Liver (tissue), 3 donors: ENCODE measurements around the gene TASOR2.

ENCODE experiments used
- EGR1 ChIP-seq, 2 donors: IDR thresholded peaks; 2 replicates each; pipeline ENCODE4 v1.6.1; 2016 to 2018; ENCODE audit warnings: antibody characterized with exemption in 2 of 2, low read depth in 2 of 2
- FOXA1 ChIP-seq: IDR thresholded peaks from 2 replicates; pipeline ENCODE4 v1.6.1; 2016; ENCODE audit warnings: antibody characterized with exemption
- GABPA ChIP-seq, 2 donors: IDR thresholded peaks in 1 of 2; conservative IDR thresholded peaks in 1 of 2; 2 replicates each; pipeline ENCODE4 v1.6.1; 2016; ENCODE audit warnings: antibody characterized with exemption in 2 of 2, mild to moderate bottlenecking in 1 of 2, moderate library complexity in 1 of 2
- HNF4A ChIP-seq, 2 donors: conservative IDR thresholded peaks; 2 replicates each; pipeline ENCODE4 v1.6.1; 2016; ENCODE audit warnings: antibody characterized with exemption in 2 of 2, mild to moderate bottlenecking in 2 of 2
- JUND ChIP-seq, 2 donors: IDR thresholded peaks; 2 replicates each; pipeline ENCODE4 v1.6.1; 2016; ENCODE audit warnings: antibody characterized with exemption in 2 of 2
- MAX ChIP-seq: IDR thresholded peaks from 2 replicates; pipeline ENCODE4 v1.6.1; 2016; ENCODE audit warnings: antibody characterized with exemption
- NR2F2 ChIP-seq: IDR thresholded peaks from 2 replicates; pipeline ENCODE4 v1.6.1; 2016; ENCODE audit warnings: antibody characterized with exemption
- RAD21 ChIP-seq, 2 donors: IDR thresholded peaks; 2 replicates each; pipeline ENCODE4 v1.6.1; 2016; ENCODE audit warnings: antibody characterized with exemption in 2 of 2, mild to moderate bottlenecking in 2 of 2
- SP1 ChIP-seq: IDR thresholded peaks from 2 replicates; pipeline ENCODE4 v1.6.1; 2018; ENCODE audit warnings: antibody characterized with exemption, mild to moderate bottlenecking
- TAF1 ChIP-seq: conservative IDR thresholded peaks from 2 replicates; pipeline ENCODE4 v1.6.1; 2016; ENCODE audit warnings: antibody characterized with exemption, mild to moderate bottlenecking
- YY1 ChIP-seq: IDR thresholded peaks from 2 replicates; pipeline ENCODE4 v1.6.1; 2016; ENCODE audit warnings: antibody characterized with exemption, mild to moderate bottlenecking
- TF ChIP-seq, protein P1 (sequence below): fragments of 150-350 bp; IDR thresholded peaks from 2 replicates; pipeline ENCODE4 v1.5.1; 2017; ENCODE audit warnings: improper control_type of control experiment, low read depth, low read length; ENCODE audit not compliant: missing input control
- TF ChIP-seq, protein P2 (sequence below): IDR thresholded peaks from 2 replicates; pipeline ENCODE4 v1.6.1; 2016; ENCODE audit warnings: antibody characterized with exemption, mild to moderate bottlenecking
- TF ChIP-seq, protein P3 (sequence below): IDR thresholded peaks from 2 replicates; pipeline ENCODE4 v1.6.1; 2016; ENCODE audit warnings: antibody characterized with exemption
- donor health status: healthy.
- donor health status: healthy.

DNA sequence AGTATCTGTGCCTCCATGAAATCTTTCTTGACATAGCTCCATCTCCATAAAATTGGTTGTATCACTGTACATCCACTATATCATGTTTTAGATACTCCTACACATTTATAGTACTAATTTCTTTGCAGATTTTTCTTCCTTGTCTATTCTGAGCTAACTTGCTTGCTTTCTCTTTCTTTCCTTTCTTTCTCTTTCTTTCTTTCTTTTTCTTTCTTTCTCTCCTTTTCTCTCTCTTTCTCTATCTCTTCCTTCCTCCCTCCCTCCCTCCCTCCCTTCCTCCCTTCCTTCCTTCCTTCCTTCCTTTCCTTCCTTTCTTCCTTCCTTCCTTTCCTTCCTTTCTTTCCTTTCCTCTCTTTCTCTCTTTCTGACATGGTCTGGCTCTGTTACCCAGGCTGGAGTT lies 23.7 kb downstream of the TASOR2 start:
- TF ChIP-seq, protein P1, sequence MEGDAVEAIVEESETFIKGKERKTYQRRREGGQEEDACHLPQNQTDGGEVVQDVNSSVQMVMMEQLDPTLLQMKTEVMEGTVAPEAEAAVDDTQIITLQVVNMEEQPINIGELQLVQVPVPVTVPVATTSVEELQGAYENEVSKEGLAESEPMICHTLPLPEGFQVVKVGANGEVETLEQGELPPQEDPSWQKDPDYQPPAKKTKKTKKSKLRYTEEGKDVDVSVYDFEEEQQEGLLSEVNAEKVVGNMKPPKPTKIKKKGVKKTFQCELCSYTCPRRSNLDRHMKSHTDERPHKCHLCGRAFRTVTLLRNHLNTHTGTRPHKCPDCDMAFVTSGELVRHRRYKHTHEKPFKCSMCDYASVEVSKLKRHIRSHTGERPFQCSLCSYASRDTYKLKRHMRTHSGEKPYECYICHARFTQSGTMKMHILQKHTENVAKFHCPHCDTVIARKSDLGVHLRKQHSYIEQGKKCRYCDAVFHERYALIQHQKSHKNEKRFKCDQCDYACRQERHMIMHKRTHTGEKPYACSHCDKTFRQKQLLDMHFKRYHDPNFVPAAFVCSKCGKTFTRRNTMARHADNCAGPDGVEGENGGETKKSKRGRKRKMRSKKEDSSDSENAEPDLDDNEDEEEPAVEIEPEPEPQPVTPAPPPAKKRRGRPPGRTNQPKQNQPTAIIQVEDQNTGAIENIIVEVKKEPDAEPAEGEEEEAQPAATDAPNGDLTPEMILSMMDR = no peak
- TF ChIP-seq TAF1 = no peak
- TF ChIP-seq SP1 = no peak
- no peak for TF ChIP-seq NR2F2
- TF ChIP-seq GABPA (IDR thresholded peaks at IDR 0.05 in 1 of 2, conservative IDR thresholded peaks at IDR 0.05 in 1 of 2) = no peak
- TF ChIP-seq YY1 = no peak
- no peak for TF ChIP-seq MAX
- TF ChIP-seq RAD21 (IDR thresholded peaks at IDR 0.05) = no peak
- no peak for TF ChIP-seq EGR1 (IDR thresholded peaks at IDR 0.05; ENCODE audit: low read depth in 2 of 2)
- TF ChIP-seq, protein P2, sequence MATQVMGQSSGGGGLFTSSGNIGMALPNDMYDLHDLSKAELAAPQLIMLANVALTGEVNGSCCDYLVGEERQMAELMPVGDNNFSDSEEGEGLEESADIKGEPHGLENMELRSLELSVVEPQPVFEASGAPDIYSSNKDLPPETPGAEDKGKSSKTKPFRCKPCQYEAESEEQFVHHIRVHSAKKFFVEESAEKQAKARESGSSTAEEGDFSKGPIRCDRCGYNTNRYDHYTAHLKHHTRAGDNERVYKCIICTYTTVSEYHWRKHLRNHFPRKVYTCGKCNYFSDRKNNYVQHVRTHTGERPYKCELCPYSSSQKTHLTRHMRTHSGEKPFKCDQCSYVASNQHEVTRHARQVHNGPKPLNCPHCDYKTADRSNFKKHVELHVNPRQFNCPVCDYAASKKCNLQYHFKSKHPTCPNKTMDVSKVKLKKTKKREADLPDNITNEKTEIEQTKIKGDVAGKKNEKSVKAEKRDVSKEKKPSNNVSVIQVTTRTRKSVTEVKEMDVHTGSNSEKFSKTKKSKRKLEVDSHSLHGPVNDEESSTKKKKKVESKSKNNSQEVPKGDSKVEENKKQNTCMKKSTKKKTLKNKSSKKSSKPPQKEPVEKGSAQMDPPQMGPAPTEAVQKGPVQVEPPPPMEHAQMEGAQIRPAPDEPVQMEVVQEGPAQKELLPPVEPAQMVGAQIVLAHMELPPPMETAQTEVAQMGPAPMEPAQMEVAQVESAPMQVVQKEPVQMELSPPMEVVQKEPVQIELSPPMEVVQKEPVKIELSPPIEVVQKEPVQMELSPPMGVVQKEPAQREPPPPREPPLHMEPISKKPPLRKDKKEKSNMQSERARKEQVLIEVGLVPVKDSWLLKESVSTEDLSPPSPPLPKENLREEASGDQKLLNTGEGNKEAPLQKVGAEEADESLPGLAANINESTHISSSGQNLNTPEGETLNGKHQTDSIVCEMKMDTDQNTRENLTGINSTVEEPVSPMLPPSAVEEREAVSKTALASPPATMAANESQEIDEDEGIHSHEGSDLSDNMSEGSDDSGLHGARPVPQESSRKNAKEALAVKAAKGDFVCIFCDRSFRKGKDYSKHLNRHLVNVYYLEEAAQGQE = no peak
- no peak for TF ChIP-seq HNF4A (conservative IDR thresholded peaks at IDR 0.05)
- TF ChIP-seq, protein P3, sequence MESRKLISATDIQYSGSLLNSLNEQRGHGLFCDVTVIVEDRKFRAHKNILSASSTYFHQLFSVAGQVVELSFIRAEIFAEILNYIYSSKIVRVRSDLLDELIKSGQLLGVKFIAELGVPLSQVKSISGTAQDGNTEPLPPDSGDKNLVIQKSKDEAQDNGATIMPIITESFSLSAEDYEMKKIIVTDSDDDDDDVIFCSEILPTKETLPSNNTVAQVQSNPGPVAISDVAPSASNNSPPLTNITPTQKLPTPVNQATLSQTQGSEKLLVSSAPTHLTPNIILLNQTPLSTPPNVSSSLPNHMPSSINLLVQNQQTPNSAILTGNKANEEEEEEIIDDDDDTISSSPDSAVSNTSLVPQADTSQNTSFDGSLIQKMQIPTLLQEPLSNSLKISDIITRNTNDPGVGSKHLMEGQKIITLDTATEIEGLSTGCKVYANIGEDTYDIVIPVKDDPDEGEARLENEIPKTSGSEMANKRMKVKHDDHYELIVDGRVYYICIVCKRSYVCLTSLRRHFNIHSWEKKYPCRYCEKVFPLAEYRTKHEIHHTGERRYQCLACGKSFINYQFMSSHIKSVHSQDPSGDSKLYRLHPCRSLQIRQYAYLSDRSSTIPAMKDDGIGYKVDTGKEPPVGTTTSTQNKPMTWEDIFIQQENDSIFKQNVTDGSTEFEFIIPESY = no peak
- no peak for TF ChIP-seq JUND (IDR thresholded peaks at IDR 0.05)
- TF ChIP-seq FOXA1 = no peak
